Pons (tissue), 1 donor: ENCODE results near the gene ARHGAP10.

Experiments
- DNase-seq: peaks from one replicate; pipeline ENCODE4 v3.0.0-alpha.2; 2016; ENCODE audit warnings: low spot score

The ARHGAP10 gene

DNA sequence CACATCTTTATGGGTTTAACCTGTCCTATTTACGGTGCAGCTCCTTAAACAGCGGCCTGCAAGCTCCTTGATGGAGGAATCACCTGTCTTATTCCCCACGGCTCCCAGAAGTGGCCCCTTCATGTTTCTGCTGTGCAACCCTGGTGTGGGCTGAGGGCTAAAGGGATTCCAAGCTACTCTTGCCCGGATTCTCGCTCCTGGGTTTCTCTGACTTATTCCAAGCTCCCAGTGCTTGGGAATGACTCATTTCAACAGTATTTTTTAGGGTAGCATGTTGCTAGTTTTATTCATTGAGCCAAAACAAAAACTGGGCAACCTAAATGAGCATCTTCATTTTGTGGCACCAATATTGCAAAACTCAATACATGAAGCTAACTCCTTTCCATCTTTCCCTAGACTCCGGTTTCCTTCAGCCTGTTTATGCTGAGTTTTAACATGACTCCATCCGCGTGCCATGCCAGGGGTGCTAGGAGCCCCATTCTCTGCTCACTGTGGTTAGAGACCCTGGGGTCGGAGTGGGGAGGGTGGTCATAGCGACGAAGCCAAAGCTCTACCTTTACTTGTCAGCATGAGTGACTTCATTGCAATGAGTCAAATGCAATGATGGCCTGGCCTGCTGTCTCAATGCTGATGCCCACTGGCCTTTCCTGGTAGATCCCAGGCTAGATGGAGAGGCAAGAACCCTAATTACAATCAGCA lies 360.6 kb downstream of the ARHGAP10 start:
- no peak for DNase-seq

DNA sequence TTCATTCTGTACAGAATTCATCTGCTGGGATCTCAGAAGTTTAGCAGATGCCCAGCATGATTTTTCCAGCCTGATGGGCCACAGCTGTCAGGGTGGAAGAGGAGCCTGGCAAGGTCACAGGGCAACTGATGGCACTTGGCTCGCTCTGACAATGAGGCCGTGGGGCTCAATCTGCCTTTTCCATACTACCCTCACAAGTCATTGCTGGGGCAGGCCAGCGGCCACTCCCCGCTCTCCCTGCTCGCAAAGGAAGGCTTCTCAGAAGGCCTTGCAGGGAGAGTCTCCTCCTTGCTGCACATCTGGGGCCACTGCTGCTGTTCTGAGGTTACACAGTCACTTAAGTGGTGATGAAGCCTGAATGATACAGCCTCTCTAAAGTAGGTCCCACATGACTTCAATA lies 361.2 kb downstream of the ARHGAP10 start:
- no peak for DNase-seq

DNA sequence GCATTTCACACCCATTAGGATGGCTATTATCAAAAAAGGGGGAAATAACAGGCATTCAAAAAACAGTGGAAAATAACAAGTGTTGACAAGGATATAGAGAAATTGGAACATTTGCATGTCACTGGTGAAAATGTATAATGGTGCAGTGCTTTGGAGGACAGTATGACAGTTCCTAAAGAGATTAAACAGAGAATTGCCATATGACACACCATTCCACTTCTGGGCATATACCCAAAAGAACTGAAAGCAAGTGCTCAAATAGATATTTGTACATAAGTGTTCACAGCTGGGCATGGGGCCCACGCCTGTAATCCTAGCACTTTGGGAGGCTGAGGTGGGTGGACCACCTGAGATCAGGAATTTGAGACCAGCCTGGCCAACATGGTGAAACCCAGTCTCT lies 362.3 kb downstream of the ARHGAP10 start:
- no peak for DNase-seq

DNA sequence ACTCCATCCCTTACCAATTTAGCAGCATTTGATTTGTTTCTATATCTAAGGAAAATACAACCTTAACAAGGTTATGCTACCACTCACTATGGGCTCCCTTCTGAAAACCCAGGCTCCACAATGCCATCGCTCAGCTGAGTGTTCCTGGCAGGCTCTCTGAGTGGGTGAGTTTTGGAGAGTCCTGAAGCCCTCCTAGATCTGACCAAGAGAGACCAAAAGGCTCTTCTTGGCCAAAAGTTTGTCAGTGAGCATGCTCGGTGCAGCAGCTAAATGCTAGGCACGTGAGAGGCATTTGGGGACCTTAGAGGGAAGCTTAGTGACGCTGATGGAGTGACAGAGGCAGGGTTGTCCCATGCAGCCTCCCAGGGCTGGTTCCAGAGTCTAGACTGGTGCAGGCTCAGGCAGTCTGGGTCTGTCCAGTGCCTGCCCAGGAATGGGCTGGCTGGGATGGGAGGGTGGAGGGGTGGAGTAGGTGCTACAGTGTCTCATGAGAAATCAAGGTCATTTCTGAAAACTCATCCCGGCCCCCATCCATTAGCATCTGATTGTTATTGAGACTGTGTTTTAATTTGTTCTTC lies 363.5 kb downstream of the ARHGAP10 start:
- DNase-seq: no peak

DNA sequence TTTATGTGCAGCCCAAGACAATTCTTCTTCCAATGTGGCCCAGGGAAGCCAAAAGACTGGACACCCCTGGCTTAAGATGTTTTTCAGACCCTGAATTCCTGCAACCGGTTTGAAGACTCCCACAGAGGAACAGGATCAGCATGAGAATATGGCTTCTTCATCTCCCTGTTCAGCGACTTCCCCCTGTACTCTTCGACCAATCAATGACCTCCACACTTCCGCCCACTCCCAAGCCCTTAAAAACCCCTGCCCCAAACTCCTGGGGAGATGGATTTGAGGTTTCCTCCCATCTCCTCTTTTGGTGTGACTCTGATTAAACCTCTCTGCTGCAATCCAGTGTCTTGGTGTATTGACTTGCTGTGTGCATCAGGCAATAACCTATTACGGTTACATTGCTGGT lies 365.9 kb downstream of the ARHGAP10 start:
- no peak for DNase-seq

DNA sequence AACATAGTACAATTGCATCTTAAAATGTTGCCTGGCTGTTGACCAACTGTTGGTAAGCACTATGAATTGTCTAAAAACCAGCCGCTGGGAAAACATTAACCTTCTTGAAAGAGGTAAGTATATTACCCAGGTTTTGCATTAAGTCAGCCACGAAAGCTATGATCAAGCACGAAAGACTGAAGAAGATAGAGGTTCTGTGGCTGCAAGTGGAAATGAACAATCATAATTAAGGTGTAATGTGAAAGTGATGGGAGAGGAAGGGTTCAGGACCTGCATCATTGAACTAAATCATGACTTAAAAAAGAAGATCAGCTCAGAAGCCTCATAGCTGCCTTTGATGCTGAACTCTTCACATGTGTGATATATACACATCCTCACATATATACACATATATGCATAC lies 369.3 kb downstream of the ARHGAP10 start:
- no peak for DNase-seq

DNA sequence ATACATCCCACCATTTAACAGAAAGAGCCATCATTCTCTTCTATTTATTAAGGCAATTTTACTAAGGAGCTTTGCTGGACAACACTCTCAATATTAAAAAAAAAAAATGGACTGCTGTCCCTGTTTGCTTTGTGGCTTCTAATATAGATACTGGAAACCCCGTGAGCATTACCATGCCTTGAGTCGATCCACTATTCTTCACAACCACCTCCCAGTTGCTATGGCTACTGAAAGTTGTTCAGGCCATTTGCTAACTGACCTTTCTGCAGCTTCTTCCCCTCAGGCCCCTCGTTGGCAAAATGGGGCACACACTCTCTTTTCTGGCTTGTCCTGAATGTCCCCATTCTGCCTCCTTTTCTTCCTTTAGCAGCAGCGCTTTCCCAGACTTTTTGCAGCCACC lies 369.9 kb downstream of the ARHGAP10 start:
- no peak for DNase-seq

DNA sequence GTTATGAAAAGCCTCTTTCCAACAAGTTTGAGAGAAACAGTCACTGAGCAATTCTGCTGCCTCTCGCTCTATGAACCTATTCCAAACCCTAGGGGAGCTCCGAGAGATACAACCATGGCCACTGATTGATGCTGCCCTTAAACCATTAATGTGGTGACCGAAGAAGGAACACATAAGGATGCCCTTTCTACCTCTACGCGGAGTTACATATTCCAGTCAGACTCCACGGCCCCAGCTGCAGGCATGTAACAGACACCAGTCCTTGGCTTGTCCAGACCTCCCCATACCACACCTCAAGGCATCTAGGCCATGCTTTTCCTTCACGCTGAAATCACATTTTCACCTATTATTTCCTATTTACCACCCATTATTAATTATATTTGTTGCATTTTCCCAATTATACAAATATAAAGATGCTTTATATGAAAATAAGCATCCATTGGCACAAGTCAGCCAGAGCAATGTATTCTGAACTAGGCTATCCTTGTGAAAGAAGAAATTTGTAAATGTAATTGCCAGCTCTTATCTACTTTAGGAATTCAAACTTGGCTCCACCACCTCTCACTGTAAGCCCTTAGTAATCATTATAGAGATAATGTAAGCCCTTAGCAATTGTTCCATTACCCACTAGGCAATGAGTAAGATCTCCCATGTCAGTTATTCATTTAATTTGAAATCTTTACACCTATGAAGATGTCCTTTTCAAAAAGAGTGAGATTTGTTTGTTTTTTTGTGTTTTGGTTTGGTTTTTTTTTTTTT lies 371.9 kb downstream of the ARHGAP10 start:
- DNase-seq: no peak

DNA sequence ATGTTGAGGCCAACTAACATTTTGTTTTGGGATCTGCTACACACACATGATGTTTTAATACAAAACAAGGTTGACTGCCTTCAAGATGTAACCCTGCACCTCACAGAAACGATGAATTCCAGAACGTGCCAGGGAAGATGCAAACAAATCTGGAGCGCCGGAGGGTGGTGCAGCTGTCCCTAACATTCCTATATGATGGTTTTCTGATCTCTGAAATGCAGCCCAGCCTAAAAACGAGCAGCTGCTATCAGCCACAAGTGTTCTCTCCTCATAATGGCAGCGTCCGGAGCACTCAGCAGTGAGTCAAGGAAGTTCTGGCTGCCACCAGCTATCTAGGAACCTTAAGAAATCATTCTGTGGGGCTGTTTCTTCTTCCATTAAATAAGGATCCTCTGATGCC lies 376.9 kb downstream of the ARHGAP10 start:
- no peak for DNase-seq

DNA sequence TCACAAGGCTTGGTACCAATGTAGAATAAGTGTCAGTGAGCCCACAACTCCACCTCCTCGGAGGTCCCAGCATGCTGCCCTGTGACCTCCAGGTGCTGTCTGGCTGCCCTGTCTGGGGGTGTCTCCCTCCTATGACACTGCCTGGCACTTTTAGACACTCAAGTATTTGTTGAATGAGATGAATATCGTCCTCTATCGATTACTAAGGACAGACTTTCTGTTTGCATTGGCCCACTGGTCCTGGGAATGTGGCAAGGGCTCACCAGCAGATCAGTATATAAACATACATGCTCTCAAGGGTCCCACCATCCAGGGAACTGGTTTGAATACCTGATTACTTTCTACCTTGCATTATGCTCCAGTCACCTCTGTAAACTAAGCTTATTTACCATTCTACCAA lies 377.3 kb downstream of the ARHGAP10 start:
- DNase-seq: no peak

DNA sequence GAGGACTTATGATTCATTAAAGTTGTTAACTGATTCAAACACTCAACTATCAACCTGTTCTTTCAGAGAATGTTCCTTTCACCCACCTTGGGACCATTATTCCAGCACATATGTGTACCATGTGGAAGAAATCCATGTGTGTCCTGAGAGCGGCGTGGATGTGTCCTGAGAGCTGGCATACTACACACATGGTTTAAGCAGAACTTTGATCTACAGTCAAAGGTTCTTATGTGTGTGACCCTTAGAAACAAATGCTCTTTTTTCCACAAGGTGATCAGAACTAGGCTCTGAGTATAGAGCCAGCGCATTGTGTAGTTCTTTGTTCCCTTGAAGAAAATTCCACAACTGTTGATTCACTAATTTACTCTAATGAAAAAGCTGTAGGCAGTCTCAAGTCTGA lies 378.3 kb downstream of the ARHGAP10 start:
- DNase-seq: no peak

DNA sequence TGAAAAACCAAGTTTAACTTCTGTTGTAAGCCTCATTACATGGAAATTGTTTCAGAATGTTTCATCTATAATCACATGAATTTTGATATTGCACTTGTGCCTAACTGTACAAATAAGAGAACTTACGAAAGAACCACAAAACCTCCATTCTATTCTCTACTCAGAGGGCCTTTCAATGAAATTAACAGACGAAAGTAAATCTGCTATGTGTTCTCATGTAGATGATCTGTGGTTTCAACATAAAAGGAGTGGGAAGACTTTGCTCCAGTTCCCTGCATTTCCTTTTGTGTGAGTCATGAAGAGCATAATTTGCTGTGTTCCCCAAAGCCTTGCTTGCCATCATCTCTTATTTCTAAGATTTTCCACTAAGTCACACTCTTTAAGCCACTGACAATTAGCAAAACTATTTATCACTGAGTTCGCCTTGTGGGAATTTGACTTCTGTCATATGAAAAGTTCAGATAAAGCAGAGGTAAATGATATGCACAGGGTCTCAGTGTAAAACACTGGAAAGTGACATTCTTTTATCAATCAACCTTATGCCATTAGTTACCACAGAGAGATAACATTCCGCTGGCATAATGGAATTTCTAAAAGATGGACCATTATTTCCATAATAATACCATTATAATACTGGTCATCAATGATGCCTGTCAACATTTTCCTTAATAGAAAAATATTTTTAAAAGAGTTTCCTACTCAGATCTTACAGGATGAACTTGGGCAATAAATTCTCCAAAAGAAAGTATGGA lies 380.5 kb downstream of the ARHGAP10 start:
- DNase-seq: no peak

DNA sequence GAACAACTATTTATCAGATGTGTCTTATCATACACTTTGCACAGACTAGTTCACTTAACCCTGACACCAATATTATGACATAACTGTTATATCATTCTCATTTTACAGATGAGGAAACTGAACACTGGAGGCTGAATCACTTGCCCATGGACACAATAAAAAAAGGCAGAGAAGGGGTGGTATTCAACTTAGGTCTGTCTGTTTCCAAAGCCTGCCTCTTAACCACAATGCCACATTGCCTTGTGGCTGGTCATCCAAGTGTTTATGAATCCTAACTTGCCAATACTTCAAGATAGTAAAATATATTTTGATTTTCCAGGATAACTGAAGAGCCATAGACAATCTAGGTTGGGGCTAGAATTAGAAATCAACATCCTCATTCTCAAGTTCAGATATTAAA lies 382.5 kb downstream of the ARHGAP10 start:
- DNase-seq: no peak

DNA sequence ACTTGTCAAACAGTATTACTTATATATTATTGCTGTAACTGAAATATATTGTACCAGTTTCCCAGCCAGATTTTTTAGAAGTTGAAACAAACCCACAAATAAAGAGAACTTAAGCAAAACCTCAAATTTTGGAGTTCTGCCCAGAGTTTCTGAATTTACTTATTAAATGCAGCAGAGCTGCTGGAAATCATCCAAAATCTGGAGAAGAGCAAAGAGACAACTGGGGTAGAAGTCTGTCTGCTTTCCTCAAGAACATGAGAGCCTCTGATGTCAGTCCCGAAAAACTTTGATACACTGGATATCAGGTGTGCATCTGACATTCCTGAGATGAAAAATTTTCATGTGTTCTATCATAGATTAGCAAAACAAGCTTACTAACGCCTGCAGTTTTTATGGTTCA lies 384.4 kb downstream of the ARHGAP10 start:
- peak; percentile 45 for DNase-seq

DNA sequence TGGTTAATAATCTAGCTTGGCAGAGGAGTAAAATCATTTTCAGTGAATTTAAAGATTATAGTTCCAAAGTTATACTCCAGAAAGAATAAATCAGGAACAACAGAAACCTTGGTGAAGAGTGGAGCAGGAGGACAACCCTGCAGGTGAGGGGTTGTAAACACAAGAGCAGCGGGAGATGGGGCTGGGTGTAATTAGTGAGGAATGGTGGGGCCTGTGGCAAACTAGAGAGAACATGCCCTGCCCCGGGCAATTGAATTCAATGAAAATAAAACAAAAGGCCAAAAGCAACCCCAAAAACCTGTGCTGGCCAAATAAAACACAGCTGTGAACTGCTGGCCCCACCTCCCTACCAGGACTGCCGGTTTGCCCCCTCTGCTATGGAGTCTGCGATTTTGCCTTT lies 385.1 kb downstream of the ARHGAP10 start:
- DNase-seq: no peak

DNA sequence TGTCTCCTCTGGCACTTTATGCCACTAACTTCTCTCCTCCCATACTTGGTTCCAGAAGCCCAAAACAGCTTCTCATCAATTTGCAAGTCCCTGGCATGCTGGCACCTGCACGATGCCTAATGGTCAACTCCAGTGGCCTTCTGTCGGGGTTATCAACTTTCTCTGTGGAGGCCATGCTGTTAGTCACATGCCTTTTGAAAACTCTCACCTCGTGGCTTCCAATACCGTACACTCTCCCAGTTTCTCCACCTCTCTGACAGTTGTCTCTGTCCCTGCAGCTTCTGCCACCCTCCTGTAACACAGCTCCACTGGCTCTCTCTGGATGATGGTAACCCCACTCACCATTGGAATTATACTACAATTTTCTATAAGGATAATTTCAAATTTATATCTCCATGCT lies 386.3 kb downstream of the ARHGAP10 start:
- no peak for DNase-seq

DNA sequence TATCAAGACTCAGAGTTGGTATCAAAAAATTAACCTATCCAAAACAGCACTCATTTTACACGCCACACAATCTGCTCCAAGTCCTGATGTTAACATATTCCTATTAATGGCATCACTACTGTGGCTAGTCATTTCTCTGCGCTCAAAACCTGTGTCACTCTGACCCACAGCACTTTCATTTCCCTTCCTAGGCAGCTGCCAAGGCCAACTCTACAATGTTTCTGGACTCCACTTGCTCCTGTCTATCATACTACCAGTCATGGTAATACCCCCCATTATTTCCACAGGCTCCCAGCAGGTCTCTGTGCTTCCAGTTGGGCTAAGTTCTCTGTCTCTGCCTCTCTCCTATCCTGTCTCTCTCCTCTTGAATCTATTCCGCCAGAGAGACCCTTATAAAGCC lies 386.7 kb downstream of the ARHGAP10 start:
- no peak for DNase-seq

DNA sequence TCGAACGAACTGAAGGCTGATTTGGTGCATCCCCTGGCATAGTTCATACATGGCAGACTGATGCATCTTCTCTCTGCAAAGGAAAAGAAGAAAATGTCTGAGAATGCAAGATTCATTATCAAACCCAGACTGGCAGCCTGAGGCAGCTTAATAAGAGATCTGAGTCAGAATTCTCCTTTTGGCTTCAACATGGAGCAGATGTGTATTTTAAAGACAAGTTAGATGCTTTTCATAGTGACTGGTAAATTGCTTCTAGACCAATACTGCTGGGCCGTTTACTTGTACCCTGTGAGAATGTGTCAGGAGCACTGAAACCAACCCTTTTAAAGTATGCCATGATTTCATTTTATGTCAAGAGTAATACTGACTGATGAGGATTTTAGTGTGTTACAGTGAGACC lies 388.3 kb downstream of the ARHGAP10 start:
- DNase-seq: no peak
